Measurements from ENCODE around the gene KCNAB1. TPM values are rescaled to one million over a fixed set of nuclear protein-coding genes. Genes with fewer than 3 reads are reported as not detected.

Gene KCNAB1
- total RNA-seq, 2 donors from 2014 or later, result 0.49 to 0.81 TPM

- Mint-ChIP-seq H3K36me3 (ENCODE audit: low read depth) (no peaks in the 10 kb centered on the region), H3K27ac (no peak overlapping the region), H3K9me3 (no peaks in the 10 kb centered on the region), H3K4me1 (peaks cover 2% of the 10 kb centered on the region), H3K4me3 (no peak overlapping the region), H3K27me3 (ENCODE audit: insufficient read depth) (no peaks in the 10 kb centered on the region)
- Histone ChIP-seq H3K4me1 (ENCODE audit: control insufficient read depth, insufficient read depth, low read length) (no peaks in the 10 kb centered on the region), H3K27me3 (ENCODE audit: control insufficient read depth, insufficient read depth, low read length, poor library complexity, severe bottlenecking) (no peaks in the 10 kb centered on the region), H3K9me3 (ENCODE audit: control insufficient read depth, low read length) (no peaks in the 10 kb centered on the region), H3K36me3 (ENCODE audit: control insufficient read depth, insufficient read depth, low read length) (no peaks in the 10 kb centered on the region), H3K27ac (ENCODE audit: low read depth, low read length) (no peak overlapping the region), H3K4me3 (ENCODE audit: low read length) (no peak overlapping the region), H3K9ac (ENCODE audit: extremely low read depth, low read length, poor library complexity, severe bottlenecking) (no peak overlapping the region)
- no peak for DNase-seq
- no peak for TF ChIP-seq CTCF (conservative IDR thresholded peaks at IDR 0.05)
These were observed 398.3 kb downstream of the KCNAB1 start for GRCh38 chr3:156518726-156519125.

- Mint-ChIP-seq H3K4me1 (no peaks in the 10 kb centered on the region), H3K27ac (no peak overlapping the region), H3K9me3 (no peaks in the 10 kb centered on the region), H3K36me3 (ENCODE audit: low read depth) (no peaks in the 10 kb centered on the region), H3K27me3 (ENCODE audit: insufficient read depth) (no peaks in the 10 kb centered on the region), H3K4me3 (no peak overlapping the region)
- no peaks in the 10 kb centered on the region for H3K36me3 ChIP-seq (ENCODE audit: control insufficient read depth, insufficient read depth, low read length)
- 100% methylated on average over 1 of the region's 1 CpG; no CpG with 5 or more reads in 1 of the 2 experiments for WGBS, 2 experiments (ENCODE audit: insufficient coverage in 1 of 2, insufficient read length in 1 of 2)
- TF ChIP-seq CTCF (conservative IDR thresholded peaks at IDR 0.05), result no peak
- no peaks in the 10 kb centered on the region for H3K9me3 ChIP-seq (ENCODE audit: control insufficient read depth, low read length)
- no peaks in the 10 kb centered on the region for H3K27me3 ChIP-seq (ENCODE audit: control insufficient read depth, insufficient read depth, low read length, poor library complexity, severe bottlenecking)
- H3K9ac ChIP-seq (ENCODE audit: extremely low read depth, low read length, poor library complexity, severe bottlenecking), result no peak overlapping the region
- no peak overlapping the region for H3K4me3 ChIP-seq (ENCODE audit: low read length)
- no peaks in the 10 kb centered on the region for H3K4me1 ChIP-seq (ENCODE audit: control insufficient read depth, insufficient read depth, low read length)
- no peak overlapping the region for H3K27ac ChIP-seq (ENCODE audit: low read depth, low read length)
- no peak for DNase-seq
These were observed 399.4 kb downstream of the KCNAB1 start for GRCh38 chr3:156519758-156520162.

GRCh38 chr3:156522673-156523072 is 402.3 kb downstream of the KCNAB1 start:
- Histone ChIP-seq H3K27ac (ENCODE audit: low read depth, low read length) (no peak overlapping the region), H3K36me3 (ENCODE audit: control insufficient read depth, insufficient read depth, low read length) (no peaks in the 10 kb centered on the region), H3K27me3 (ENCODE audit: control insufficient read depth, insufficient read depth, low read length, poor library complexity, severe bottlenecking) (no peaks in the 10 kb centered on the region), H3K4me1 (ENCODE audit: control insufficient read depth, insufficient read depth, low read length) (no peaks in the 10 kb centered on the region), H3K4me3 (ENCODE audit: low read length) (no peak overlapping the region), H3K9me3 (ENCODE audit: control insufficient read depth, low read length) (no peaks in the 10 kb centered on the region), H3K9ac (ENCODE audit: extremely low read depth, low read length, poor library complexity, severe bottlenecking) (no peak overlapping the region)
- TF ChIP-seq CTCF (conservative IDR thresholded peaks at IDR 0.05), result no peak
- H3K9me3 Mint-ChIP-seq, result no peaks in the 10 kb centered on the region
- WGBS, 2 experiments (ENCODE audit: insufficient coverage in 1 of 2, insufficient read length in 1 of 2), result 91 to 92% methylated on average over 3 to 4 of the region's 4 CpGs
- no peak overlapping the region for H3K27ac Mint-ChIP-seq
- H3K27me3 Mint-ChIP-seq (ENCODE audit: insufficient read depth), result no peaks in the 10 kb centered on the region
- H3K36me3 Mint-ChIP-seq (ENCODE audit: low read depth), result no peaks in the 10 kb centered on the region
- DNase-seq, result no peak
- H3K4me1 Mint-ChIP-seq, result no peaks in the 10 kb centered on the region
- H3K4me3 Mint-ChIP-seq, result no peak overlapping the region

All from endodermal cell (in vitro differentiated cells).